DMS 273 (cell line): ENCODE measurements around the gene INPP5A.

ENCODE experiments used
- DNase-seq: peaks from one replicate; lab custom pipeline; 2025; ENCODE audit not compliant: unreplicated experiment; lab: John Stamatoyannopoulos, UW

Gene INPP5A

GRCh38 chr10:132685921-132686680, 148.5 kb downstream of the INPP5A start:
- no peak for DNase-seq

GRCh38 chr10:132687181-132687892, 149.8 kb downstream of the INPP5A start:
- DNase-seq: no peak

GRCh38 chr10:132687893-132688579, 150.4 kb downstream of the INPP5A start:
- no peak for DNase-seq

- DNase-seq: no peak
These were observed 151.2 kb downstream of the INPP5A start for GRCh38 chr10:132688580-132689420.

GRCh38 chr10:132689721-132690360, 152.3 kb downstream of the INPP5A start:
- no peak for DNase-seq

GRCh38 chr10:132690401-132690800, 152.8 kb downstream of the INPP5A start:
- no peak for DNase-seq

GRCh38 chr10:132690821-132691610, 153.4 kb downstream of the INPP5A start:
- no peak for DNase-seq

- DNase-seq: no peak
These were observed 154.1 kb downstream of the INPP5A start for GRCh38 chr10:132691711-132692153.

- DNase-seq: no peak
These were observed 154.7 kb downstream of the INPP5A start for GRCh38 chr10:132692311-132692710.

- DNase-seq: no peak
These were observed 156.1 kb downstream of the INPP5A start for GRCh38 chr10:132693676-132694075.

- no peak for DNase-seq
These were observed 158.6 kb downstream of the INPP5A start for GRCh38 chr10:132696204-132696603.

- DNase-seq: no peak
These were observed 159.4 kb downstream of the INPP5A start for GRCh38 chr10:132696728-132697577.

- DNase-seq: no peak
These were observed 160.1 kb downstream of the INPP5A start for GRCh38 chr10:132697578-132698200.

- no peak for DNase-seq
These were observed 160.7 kb downstream of the INPP5A start for GRCh38 chr10:132698211-132698751.

- no peak for DNase-seq
These were observed 161.3 kb downstream of the INPP5A start for GRCh38 chr10:132698761-132699391.

- DNase-seq: no peak
These were observed 162.0 kb downstream of the INPP5A start for GRCh38 chr10:132699411-132700155.
